ENCODE results near the gene NCOA5. TPM values are rescaled to one million over a fixed set of nuclear protein-coding genes. Genes with fewer than 3 reads are reported as not detected.

NCOA5 gene
- total and polyA plus RNA-seq, 9 of the 15 experiments (the other 6 are each of a cell fraction or from before 2014, with no cell fraction given): 3.9 to 22.8 (median 13.8) TPM

DNA sequence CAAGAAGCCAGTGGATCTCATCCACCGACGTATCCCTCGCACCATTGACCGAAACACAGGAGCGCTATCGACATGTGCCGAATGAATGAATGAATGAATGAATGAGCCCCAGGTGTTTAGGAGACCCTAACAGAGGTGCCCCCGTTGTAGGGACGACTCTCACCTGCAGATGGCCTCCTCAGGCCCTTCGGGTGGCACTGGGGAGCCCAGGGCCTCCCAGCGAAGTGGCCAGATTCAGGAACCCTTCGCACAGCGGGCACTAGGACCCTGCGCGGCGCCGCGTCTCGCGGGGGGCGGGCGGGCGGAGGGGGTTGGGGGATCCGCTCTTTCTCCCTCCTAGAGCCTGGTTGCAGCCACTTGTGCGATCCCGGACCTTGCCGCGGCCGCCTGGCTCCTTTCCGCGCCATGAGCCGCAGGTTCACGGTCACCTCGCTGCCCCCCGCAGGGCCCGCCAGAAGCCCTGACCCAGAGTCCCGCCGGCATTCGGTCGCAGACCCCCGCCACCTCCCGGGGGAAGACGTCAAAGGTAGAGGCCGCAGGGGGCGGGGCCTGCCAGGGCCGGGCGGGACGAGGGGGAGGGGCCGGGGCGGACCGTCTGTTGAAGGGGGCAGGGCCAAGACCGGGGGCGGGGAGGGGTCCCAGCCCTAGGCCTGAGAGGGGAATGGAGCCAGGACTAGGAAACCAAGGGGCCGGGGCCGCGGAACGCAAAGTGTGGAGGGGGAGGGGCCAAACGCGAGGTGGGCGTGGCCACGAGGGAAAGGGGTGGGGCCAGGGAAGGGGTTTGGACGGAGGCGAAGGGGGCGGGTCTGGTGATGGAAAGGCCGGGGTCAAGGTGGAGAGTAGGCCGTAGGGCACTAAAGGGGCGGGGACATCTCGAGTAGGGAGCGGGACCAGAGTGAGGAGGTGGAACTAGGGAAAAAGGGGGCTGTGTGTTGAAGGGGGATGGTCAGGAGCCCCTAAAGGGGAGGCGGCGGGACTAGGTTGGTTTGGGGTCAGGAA is 68.1 kb downstream of the NCOA5 start (continued):
- TF ChIP-seq, protein P1, sequence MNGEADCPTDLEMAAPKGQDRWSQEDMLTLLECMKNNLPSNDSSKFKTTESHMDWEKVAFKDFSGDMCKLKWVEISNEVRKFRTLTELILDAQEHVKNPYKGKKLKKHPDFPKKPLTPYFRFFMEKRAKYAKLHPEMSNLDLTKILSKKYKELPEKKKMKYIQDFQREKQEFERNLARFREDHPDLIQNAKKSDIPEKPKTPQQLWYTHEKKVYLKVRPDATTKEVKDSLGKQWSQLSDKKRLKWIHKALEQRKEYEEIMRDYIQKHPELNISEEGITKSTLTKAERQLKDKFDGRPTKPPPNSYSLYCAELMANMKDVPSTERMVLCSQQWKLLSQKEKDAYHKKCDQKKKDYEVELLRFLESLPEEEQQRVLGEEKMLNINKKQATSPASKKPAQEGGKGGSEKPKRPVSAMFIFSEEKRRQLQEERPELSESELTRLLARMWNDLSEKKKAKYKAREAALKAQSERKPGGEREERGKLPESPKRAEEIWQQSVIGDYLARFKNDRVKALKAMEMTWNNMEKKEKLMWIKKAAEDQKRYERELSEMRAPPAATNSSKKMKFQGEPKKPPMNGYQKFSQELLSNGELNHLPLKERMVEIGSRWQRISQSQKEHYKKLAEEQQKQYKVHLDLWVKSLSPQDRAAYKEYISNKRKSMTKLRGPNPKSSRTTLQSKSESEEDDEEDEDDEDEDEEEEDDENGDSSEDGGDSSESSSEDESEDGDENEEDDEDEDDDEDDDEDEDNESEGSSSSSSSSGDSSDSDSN (IDR thresholded peaks at IDR 0.05; ENCODE audit: borderline replicate concordance in 1 of 2, low read depth in 2 of 2, low read length in 2 of 2): 0 out of 4 replicates have a peak, but pooled peaks of 1 of the 2 experiments have one; percentile 24
- TF ChIP-seq HMG20B (CRISPR knock-in tag; IDR thresholded peaks at IDR 0.05): no peak
- TF ChIP-seq ZNF644 (tag; IDR thresholded peaks at IDR 0.05; ENCODE audit: low read depth): no peak
- TF ChIP-seq PTRF (tag; IDR thresholded peaks at IDR 0.05): no peak
- TF ChIP-seq ZNF316 (IDR thresholded peaks at IDR 0.05): peak; percentile 29; the same call in 1 of the 2 replicates
- TF ChIP-seq MTA1 (IDR thresholded peaks at IDR 0.05; ENCODE audit: borderline replicate concordance): peak; percentile 35; the same call in 1 of the 2 replicates
- TF ChIP-seq, protein P2, sequence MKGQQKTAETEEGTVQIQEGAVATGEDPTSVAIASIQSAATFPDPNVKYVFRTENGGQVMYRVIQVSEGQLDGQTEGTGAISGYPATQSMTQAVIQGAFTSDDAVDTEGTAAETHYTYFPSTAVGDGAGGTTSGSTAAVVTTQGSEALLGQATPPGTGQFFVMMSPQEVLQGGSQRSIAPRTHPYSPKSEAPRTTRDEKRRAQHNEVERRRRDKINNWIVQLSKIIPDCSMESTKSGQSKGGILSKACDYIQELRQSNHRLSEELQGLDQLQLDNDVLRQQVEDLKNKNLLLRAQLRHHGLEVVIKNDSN (CRISPR knock-in tag; IDR thresholded peaks at IDR 0.05): no peak
- no peak for TF ChIP-seq ZNF121 (CRISPR knock-in tag; conservative IDR thresholded peaks at IDR 0.05)
- TF ChIP-seq, protein P3, sequence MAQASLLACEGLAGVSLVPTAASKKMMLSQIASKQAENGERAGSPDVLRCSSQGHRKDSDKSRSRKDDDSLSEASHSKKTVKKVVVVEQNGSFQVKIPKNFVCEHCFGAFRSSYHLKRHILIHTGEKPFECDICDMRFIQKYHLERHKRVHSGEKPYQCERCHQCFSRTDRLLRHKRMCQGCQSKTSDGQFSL (CRISPR knock-in tag; IDR thresholded peaks at IDR 0.05): no peak
- TF ChIP-seq, protein P3 (tag; IDR thresholded peaks at IDR 0.05): no peak
- TF ChIP-seq NELFE (IDR thresholded peaks at IDR 0.05; ENCODE audit: insufficient read depth, insufficient read length): no peak
- TF ChIP-seq EHMT2 (IDR thresholded peaks at IDR 0.05): peak; percentile 66; the same call in 1 of the 2 replicates
- TF ChIP-seq, protein P4, sequence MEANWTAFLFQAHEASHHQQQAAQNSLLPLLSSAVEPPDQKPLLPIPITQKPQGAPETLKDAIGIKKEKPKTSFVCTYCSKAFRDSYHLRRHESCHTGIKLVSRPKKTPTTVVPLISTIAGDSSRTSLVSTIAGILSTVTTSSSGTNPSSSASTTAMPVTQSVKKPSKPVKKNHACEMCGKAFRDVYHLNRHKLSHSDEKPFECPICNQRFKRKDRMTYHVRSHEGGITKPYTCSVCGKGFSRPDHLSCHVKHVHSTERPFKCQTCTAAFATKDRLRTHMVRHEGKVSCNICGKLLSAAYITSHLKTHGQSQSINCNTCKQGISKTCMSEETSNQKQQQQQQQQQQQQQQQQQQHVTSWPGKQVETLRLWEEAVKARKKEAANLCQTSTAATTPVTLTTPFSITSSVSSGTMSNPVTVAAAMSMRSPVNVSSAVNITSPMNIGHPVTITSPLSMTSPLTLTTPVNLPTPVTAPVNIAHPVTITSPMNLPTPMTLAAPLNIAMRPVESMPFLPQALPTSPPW (CRISPR knock-in tag; IDR thresholded peaks at IDR 0.05): peak; percentile 94
- no peak for TF ChIP-seq BCL6 (CRISPR knock-in tag; IDR thresholded peaks at IDR 0.05)
- TF ChIP-seq ZBTB1 (CRISPR knock-in tag; IDR thresholded peaks at IDR 0.05; ENCODE audit: borderline replicate concordance, low read depth): no peak
- no peak for TF ChIP-seq RAD21 (CRISPR knock-in tag; conservative IDR thresholded peaks at IDR 0.05 in 1 of 2, IDR thresholded peaks at IDR 0.05 in 1 of 2)
- TF ChIP-seq RHOXF2B (CRISPR knock-in tag; conservative IDR thresholded peaks at IDR 0.05): no peak
- no peak for TF ChIP-seq NONO (IDR thresholded peaks at IDR 0.05; ENCODE audit: low read depth in 2 of 2, low read length in 1 of 2)
- TF ChIP-seq, protein P5, sequence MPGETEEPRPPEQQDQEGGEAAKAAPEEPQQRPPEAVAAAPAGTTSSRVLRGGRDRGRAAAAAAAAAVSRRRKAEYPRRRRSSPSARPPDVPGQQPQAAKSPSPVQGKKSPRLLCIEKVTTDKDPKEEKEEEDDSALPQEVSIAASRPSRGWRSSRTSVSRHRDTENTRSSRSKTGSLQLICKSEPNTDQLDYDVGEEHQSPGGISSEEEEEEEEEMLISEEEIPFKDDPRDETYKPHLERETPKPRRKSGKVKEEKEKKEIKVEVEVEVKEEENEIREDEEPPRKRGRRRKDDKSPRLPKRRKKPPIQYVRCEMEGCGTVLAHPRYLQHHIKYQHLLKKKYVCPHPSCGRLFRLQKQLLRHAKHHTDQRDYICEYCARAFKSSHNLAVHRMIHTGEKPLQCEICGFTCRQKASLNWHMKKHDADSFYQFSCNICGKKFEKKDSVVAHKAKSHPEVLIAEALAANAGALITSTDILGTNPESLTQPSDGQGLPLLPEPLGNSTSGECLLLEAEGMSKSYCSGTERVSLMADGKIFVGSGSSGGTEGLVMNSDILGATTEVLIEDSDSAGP (CRISPR knock-in tag; IDR thresholded peaks at IDR 0.05): no peak
- TF ChIP-seq PHB2 (IDR thresholded peaks at IDR 0.05; ENCODE audit: low read depth): no peak
